Ascending aorta (tissue), 2 donors: ENCODE data around the gene DMTF1. TPM values are rescaled to one million over a fixed set of nuclear protein-coding genes. Genes with fewer than 3 reads are reported as not detected.

ENCODE experiments used
- DNase-seq, 2 donors: peaks; one replicate each; pipeline ENCODE4 v3.0.0-alpha.2; 2019; ENCODE audit warnings: low spot score in 2 of 2
- H3K27ac ChIP-seq, 2 donors: fragments of 200-600 bp; sonication (generic); one replicate each; pipeline ENCODE4 v1.5.1; 2016 to 2017; ENCODE audit warnings: mild to moderate bottlenecking in 1 of 2
- H3K27me3 ChIP-seq: fragments of 200-600 bp; sonication (generic); one replicate; pipeline ENCODE4 v1.5.1; 2017
- H3K36me3 ChIP-seq, 2 donors: fragments of 200-600 bp; sonication (generic); one replicate each; pipeline ENCODE4 v1.5.1; 2016
- H3K4me1 ChIP-seq, 2 donors: fragments of 200-600 bp; sonication (generic); one replicate each; pipeline ENCODE4 v1.5.1; 2016 to 2017; ENCODE audit warnings: mild to moderate bottlenecking in 1 of 2
- H3K4me3 ChIP-seq, 2 donors: fragments of 200-600 bp; sonication (generic); one replicate each; pipeline ENCODE4 v1.5.1; 2016 to 2017; ENCODE audit warnings: mild to moderate bottlenecking in 1 of 2
- H3K9me3 ChIP-seq, 2 donors: fragments of 200-600 bp; sonication (generic); one replicate each; pipeline ENCODE4 v1.5.1; 2016
- intact Hi-C: fragments of 100-400 bp; cut with DNase I; formaldehyde crosslinking; loops from one replicate; pipeline ENCODE4 v1.15.1; 2023
- total RNA-seq: library from RNA; depleted of rRNA; stranded (reverse); fragments of >200 nt; gene quantifications from one replicate; pipeline ENCODE4 v1.1.0, GENCODE V29; 2016
- TF ChIP-seq, protein P1 (sequence below), 3 experiments: fragments of 200-600 bp in 2 of 3; fragments of 450-650 bp in 1 of 3; sonication (generic) in 2 of 3; IDR thresholded peaks; one replicate each; pipeline ENCODE4 v1.5.1; 2016 to 2019; ENCODE audit warnings: antibody characterized with exemption in 3 of 3, mild to moderate bottlenecking in 1 of 3, moderate library complexity in 1 of 3

The DMTF1 gene
- 23.1 TPM for total RNA-seq

- no peaks in the 10 kb centered on the region for H3K9me3 ChIP-seq
- peak; percentile 79 to 97 for DNase-seq
- H3K27me3 ChIP-seq, result no peaks in the 10 kb centered on the region
- H3K27ac ChIP-seq, result peak within 1 kb of the TSS; percentile 96 to 99
- peaks cover 3 to 21% of the 10 kb centered on the region in 2 donors for H3K4me1 ChIP-seq
- H3K36me3 ChIP-seq, result no peaks in the 10 kb centered on the region
- intact Hi-C loops, result loop anchor here (1.0 to 10.0 kb wide), 10 partner anchors 68 to 1062 kb away; partner anchors contain the start of genes CROT, DBF4, ELAPOR2 and RUNDC3B
- H3K4me3 ChIP-seq, result peak within 1 kb of the TSS; percentile 81 to 88
- TF ChIP-seq, protein P1, sequence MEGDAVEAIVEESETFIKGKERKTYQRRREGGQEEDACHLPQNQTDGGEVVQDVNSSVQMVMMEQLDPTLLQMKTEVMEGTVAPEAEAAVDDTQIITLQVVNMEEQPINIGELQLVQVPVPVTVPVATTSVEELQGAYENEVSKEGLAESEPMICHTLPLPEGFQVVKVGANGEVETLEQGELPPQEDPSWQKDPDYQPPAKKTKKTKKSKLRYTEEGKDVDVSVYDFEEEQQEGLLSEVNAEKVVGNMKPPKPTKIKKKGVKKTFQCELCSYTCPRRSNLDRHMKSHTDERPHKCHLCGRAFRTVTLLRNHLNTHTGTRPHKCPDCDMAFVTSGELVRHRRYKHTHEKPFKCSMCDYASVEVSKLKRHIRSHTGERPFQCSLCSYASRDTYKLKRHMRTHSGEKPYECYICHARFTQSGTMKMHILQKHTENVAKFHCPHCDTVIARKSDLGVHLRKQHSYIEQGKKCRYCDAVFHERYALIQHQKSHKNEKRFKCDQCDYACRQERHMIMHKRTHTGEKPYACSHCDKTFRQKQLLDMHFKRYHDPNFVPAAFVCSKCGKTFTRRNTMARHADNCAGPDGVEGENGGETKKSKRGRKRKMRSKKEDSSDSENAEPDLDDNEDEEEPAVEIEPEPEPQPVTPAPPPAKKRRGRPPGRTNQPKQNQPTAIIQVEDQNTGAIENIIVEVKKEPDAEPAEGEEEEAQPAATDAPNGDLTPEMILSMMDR (IDR thresholded peaks at IDR 0.05), result no peak
These were observed at the start of gene DMTF1 for GRCh38 chr7:87152112-87152896. Gene DMTF1, plus strand, starts transcription at chr7:87152453. Its CDS starts 12,489 bp downstream, at chr7:87164942.

GRCh38 chr7:87105401-87105800 is 46.9 kb upstream of the DMTF1 start:
- TF ChIP-seq, protein P1 (IDR thresholded peaks at IDR 0.05), result no peak
- Histone ChIP-seq H3K9me3 (no peaks in the 10 kb centered on the region), H3K4me1 (no peaks in the 10 kb centered on the region), H3K27me3 (no peaks in the 10 kb centered on the region), H3K36me3 (no peaks in the 10 kb centered on the region), H3K27ac (no peak overlapping the region), H3K4me3 (no peak overlapping the region)
- intact Hi-C loops, result no loop called here
- DNase-seq, result no peak

DNA sequence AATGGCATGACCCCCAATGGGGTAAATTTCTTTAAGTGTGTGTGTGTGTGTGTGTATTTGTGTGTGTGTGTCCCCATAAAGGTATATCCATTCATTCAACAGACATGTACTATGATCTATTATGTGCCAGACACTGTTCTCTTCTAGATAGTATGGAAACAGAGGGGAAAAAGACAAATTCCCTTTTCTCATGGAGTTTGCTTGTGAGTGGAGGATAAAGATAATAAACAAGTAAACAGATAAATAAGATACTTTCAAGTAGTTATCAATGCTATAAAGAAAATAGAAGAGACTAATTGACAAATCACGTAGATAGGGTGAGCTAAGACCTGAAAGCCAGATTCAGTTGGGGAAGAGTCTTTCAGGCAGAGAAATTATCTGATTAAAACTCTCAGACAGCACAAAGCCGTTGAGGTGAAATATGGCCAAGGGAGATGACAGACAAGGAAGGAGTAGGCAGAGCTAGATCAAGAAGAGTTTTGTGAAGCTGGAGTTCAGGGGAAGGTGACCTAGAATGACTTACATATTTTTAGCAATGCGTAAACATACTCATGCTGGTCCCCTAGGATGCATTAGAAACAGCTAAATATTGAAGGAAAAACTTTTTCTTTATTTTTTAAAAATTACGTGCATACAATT is 45.2 kb upstream of the DMTF1 start:
- H3K9me3 ChIP-seq, result no peaks in the 10 kb centered on the region
- H3K36me3 ChIP-seq, result no peaks in the 10 kb centered on the region
- no peak overlapping the region for H3K27ac ChIP-seq
- H3K4me1 ChIP-seq, result no peaks in the 10 kb centered on the region
- intact Hi-C loops, result no loop called here
- no peaks in the 10 kb centered on the region for H3K27me3 ChIP-seq
- TF ChIP-seq, protein P1 (IDR thresholded peaks at IDR 0.05), result no peak
- DNase-seq, result no peak
- H3K4me3 ChIP-seq, result no peak overlapping the region

DNA sequence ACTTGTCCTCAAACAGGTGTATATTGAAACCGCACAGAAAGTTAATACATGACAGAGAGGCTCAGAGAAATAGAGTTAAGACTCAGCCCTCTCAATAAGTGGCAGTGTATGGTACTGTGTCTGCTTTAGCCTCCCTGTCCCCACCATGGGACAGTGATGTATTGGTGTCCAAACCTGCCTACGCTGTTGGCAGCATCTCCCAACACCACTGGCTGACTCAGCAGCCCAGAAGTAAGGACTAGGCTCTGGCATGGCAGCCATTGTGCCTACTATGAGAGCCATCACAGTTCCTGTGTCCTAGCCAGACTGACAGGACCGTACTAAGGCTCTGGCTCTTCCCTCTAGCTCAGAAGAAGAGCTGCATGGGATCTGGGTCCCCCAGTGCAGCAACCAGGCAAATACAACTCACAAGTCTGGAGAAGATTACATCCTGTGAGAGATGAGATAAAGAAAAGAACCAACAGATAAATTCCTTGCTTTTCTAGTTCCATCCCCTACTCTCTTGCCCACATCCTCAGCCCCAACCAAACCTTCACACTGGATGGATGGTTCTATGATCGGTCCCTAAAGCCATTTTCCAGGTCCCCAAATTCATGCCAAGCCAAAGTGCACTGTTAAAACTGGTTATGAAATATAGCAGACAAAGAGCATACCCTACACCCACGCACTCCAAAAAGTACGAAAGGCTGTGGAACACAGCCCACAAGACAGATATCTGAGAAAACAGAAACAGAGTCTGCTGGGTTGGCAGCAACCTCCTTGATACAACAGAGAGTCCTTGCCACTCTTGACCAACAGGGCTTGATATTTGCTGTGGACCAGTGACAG is 44.1 kb upstream of the DMTF1 start:
- TF ChIP-seq, protein P1 (IDR thresholded peaks at IDR 0.05), result no peak
- Histone ChIP-seq H3K4me3 (no peak overlapping the region), H3K9me3 (no peaks in the 10 kb centered on the region), H3K27me3 (no peaks in the 10 kb centered on the region), H3K4me1 (no peaks in the 10 kb centered on the region), H3K27ac (no peak overlapping the region), H3K36me3 (no peaks in the 10 kb centered on the region)
- intact Hi-C loops, result no loop called here
- DNase-seq, result no peak

GRCh38 chr7:87110778-87111177 is 41.5 kb upstream of the DMTF1 start:
- H3K27me3 ChIP-seq, result no peaks in the 10 kb centered on the region
- no peaks in the 10 kb centered on the region for H3K4me1 ChIP-seq
- no peaks in the 10 kb centered on the region for H3K36me3 ChIP-seq
- TF ChIP-seq, protein P1 (IDR thresholded peaks at IDR 0.05), result no peak
- H3K27ac ChIP-seq, result no peak overlapping the region
- no peaks in the 10 kb centered on the region for H3K9me3 ChIP-seq
- H3K4me3 ChIP-seq, result no peak overlapping the region
- DNase-seq, result no peak
- intact Hi-C loops, result no loop called here
